Caco-2 (cell line): Measurements from ENCODE around the gene TRIM39. TPM values are rescaled to one million over a fixed set of nuclear protein-coding genes. Genes with fewer than 3 reads are reported as not detected.

Experiments used
- BruUV-seq: library from RNA; stranded (reverse); fragments of 400-500 nt; replicated peaks from 2 replicates; lab custom pipeline; 2021; lab: Mats Ljungman, UMichigan
- CTCF ChIA-PET: fragments of 300-600 bp; sonication (Branson Sonifier 250); formaldehyde crosslinking; loops from one replicate; lab custom pipeline; 2022; ENCODE audit warnings: antibody characterized with exemption; lab: Charles Lee
- POLR2A ChIA-PET: fragments of 300-600 bp; sonication (Branson Sonifier 250); formaldehyde crosslinking; loops from one replicate; lab custom pipeline; 2022; ENCODE audit warnings: antibody characterized with exemption; lab: Charles Lee
- DNase-seq, 2 experiments: peaks; one replicate each; pipeline versions ENCODE4 v3.0.0 to v3.0.0-alpha.2; 2020 to 2022
- H3K27me3 ChIP-seq: replicated peaks from 2 replicates; pipeline ENCODE4 v1.6.0; 2011; ENCODE audit warnings: low read length; ENCODE audit not compliant: control insufficient read depth, insufficient read depth
- H3K36me3 ChIP-seq: 2 replicates; pipeline ENCODE4 v1.5.1; 2011; ENCODE audit warnings: low read length; ENCODE audit not compliant: control insufficient read depth, insufficient read depth
- H3K4me1 ChIP-seq: fragments of 250-450 bp; sonication (Bioruptor Pico); 2 replicates; pipeline ENCODE4 v1.5.1; 2020; ENCODE audit warnings: mild to moderate bottlenecking
- H3K4me3 ChIP-seq: 2 replicates; pipeline ENCODE4 v1.5.1; 2011; ENCODE audit warnings: low read depth, mild to moderate bottlenecking, control low read depth, low read length
- H3K9me3 ChIP-seq: fragments of 250-450 bp; sonication (Bioruptor Pico); 2 replicates; pipeline ENCODE4 v1.5.1; 2020; ENCODE audit warnings: mild to moderate bottlenecking, moderate library complexity
- H3K27ac Mint-ChIP-seq: one replicate; pipeline ENCODE4 v1.8.0; 2022; ENCODE audit warnings: mixed read lengths; ENCODE audit not compliant: unreplicated experiment
- H3K27me3 Mint-ChIP-seq: one replicate; pipeline ENCODE4 v1.8.0; 2022; ENCODE audit warnings: mixed read lengths; ENCODE audit not compliant: insufficient read depth, unreplicated experiment
- H3K36me3 Mint-ChIP-seq: one replicate; pipeline ENCODE4 v1.8.0; 2022; ENCODE audit warnings: mild to moderate bottlenecking, mixed read lengths; ENCODE audit not compliant: insufficient read depth, unreplicated experiment
- H3K4me1 Mint-ChIP-seq: one replicate; pipeline ENCODE4 v1.8.0; 2022; ENCODE audit warnings: low read depth, mixed read lengths; ENCODE audit not compliant: unreplicated experiment
- H3K4me3 Mint-ChIP-seq: one replicate; pipeline ENCODE4 v1.8.0; 2022; ENCODE audit warnings: mild to moderate bottlenecking, moderate library complexity, mixed read lengths; ENCODE audit not compliant: unreplicated experiment
- H3K9me3 Mint-ChIP-seq: one replicate; pipeline ENCODE4 v1.8.0; 2022; ENCODE audit warnings: mixed read lengths; ENCODE audit not compliant: unreplicated experiment
- CTCF ChIP-seq, 2 experiments: fragments of 200-600 bp in 1 of 2; IDR thresholded peaks; 1 replicate in 1 of 2; 2 replicates in 1 of 2; pipeline versions ENCODE4 v1.5.1 to v1.8.0; 2011 to 2022; ENCODE audit warnings: antibody characterized with exemption in 1 of 2, control low read depth in 1 of 2, inconsistent platforms in 1 of 2, low read depth in 1 of 2, low read length in 1 of 2, mild to moderate bottlenecking in 1 of 2, moderate library complexity in 1 of 2; ENCODE audit not compliant: insufficient read depth in 1 of 2, severe bottlenecking in 1 of 2, unreplicated experiment in 1 of 2
- intact Hi-C: fragments of 100-400 bp; cut with micrococcal nuclease; formaldehyde crosslinking; loops from one replicate; pipeline ENCODE4 v1.10.0; 2022; ENCODE audit not compliant: unreplicated experiment
- total RNA-seq: library from RNA; stranded (reverse); gene quantifications from 2 replicates; pipeline ENCODE4 v1.2.3, GENCODE V29; 2022

The TRIM39 gene
- total RNA-seq, 1 experiment from 2014 or later = 14.5 TPM

GRCh38 chr6:30357678-30358540 lies 31.2 kb downstream of the TRIM39 start:
- no peaks in the 10 kb centered on the region; the same call in 1 of the 2 replicates for H3K27me3 ChIP-seq
- H3K4me3 ChIP-seq = no peak overlapping the region
- no peak overlapping the region for H3K4me3 Mint-ChIP-seq
- peak; percentile 40 to 49 for DNase-seq
- peaks cover 22% of the 10 kb centered on the region for H3K27me3 Mint-ChIP-seq
- H3K36me3 ChIP-seq = no peaks in the 10 kb centered on the region
- no peaks in the 10 kb centered on the region for H3K4me1 Mint-ChIP-seq
- intact Hi-C loops = loop anchor here (2.0 to 5.0 kb wide), 2 partner anchors 39 to 121 kb away; no protein-coding TSS in a partner anchor
- no peaks in the 10 kb centered on the region for H3K4me1 ChIP-seq
- H3K9me3 ChIP-seq = no peaks in the 10 kb centered on the region
- CTCF ChIA-PET = interaction anchor here (1.0 to 1.4 kb wide), 2 partner anchors 40 to 96 kb away, joined by 4 to 5 read pairs; no protein-coding TSS in a partner anchor
- POLR2A ChIA-PET = no interaction called here
- H3K36me3 Mint-ChIP-seq = no peaks in the 10 kb centered on the region
- TF ChIP-seq CTCF (IDR thresholded peaks at IDR 0.05; ENCODE audit: insufficient read depth in 1 of 2, low read depth in 1 of 2, low read length in 1 of 2, severe bottlenecking in 1 of 2, unreplicated experiment in 1 of 2) = peak; percentile 65 to 69
- BruUV-seq = no TSS peak
- no peaks in the 10 kb centered on the region for H3K9me3 Mint-ChIP-seq
- H3K27ac Mint-ChIP-seq = no peak overlapping the region

- no peaks in the 10 kb centered on the region for H3K9me3 ChIP-seq
- no peaks in the 10 kb centered on the region for H3K36me3 Mint-ChIP-seq
- H3K4me1 ChIP-seq = no peaks in the 10 kb centered on the region
- intact Hi-C loops = loop anchor here (5.0 kb wide), 1 partner anchor 122 kb away; no protein-coding TSS in a partner anchor
- no peak overlapping the region for H3K4me3 Mint-ChIP-seq
- ChIA-PET POLR2A (no interaction called here), CTCF (interaction anchor here (1.0 to 1.4 kb wide), 2 partner anchors 39 to 94 kb away, joined by 4 to 5 read pairs; no protein-coding TSS in a partner anchor)
- no peaks in the 10 kb centered on the region for H3K36me3 ChIP-seq
- no peaks in the 10 kb centered on the region for H3K4me1 Mint-ChIP-seq
- no peaks in the 10 kb centered on the region; the same call in 1 of the 2 replicates for H3K27me3 ChIP-seq
- no peak overlapping the region for H3K4me3 ChIP-seq
- no peak overlapping the region for H3K27ac Mint-ChIP-seq
- BruUV-seq = no TSS peak
- DNase-seq = no peak
- H3K9me3 Mint-ChIP-seq = no peaks in the 10 kb centered on the region
- peaks cover 22% of the 10 kb centered on the region for H3K27me3 Mint-ChIP-seq
- no peak for TF ChIP-seq CTCF (IDR thresholded peaks at IDR 0.05; ENCODE audit: insufficient read depth in 1 of 2, low read depth in 1 of 2, low read length in 1 of 2, severe bottlenecking in 1 of 2, unreplicated experiment in 1 of 2)
These were observed 32.5 kb downstream of the TRIM39 start for GRCh38 chr6:30359276-30359675.

GRCh38 chr6:30360139-30360538 lies 33.4 kb downstream of the TRIM39 start:
- Histone ChIP-seq H3K27me3 (no peaks in the 10 kb centered on the region; the same call in 1 of the 2 replicates), H3K9me3 (no peaks in the 10 kb centered on the region), H3K4me3 (no peak overlapping the region), H3K36me3 (no peaks in the 10 kb centered on the region), H3K4me1 (no peaks in the 10 kb centered on the region)
- CTCF ChIA-PET = interaction anchor here (1.3 kb wide), 1 partner anchor 93 kb away, joined by 3 read pairs; no protein-coding TSS in a partner anchor
- POLR2A ChIA-PET = no interaction called here
- DNase-seq = no peak
- no TSS peak for BruUV-seq
- H3K9me3 Mint-ChIP-seq = no peaks in the 10 kb centered on the region
- H3K4me1 Mint-ChIP-seq = no peaks in the 10 kb centered on the region
- intact Hi-C loops = no loop called here
- H3K27ac Mint-ChIP-seq = no peak overlapping the region
- no peaks in the 10 kb centered on the region for H3K36me3 Mint-ChIP-seq
- no peak for TF ChIP-seq CTCF (IDR thresholded peaks at IDR 0.05; ENCODE audit: insufficient read depth in 1 of 2, low read depth in 1 of 2, low read length in 1 of 2, severe bottlenecking in 1 of 2, unreplicated experiment in 1 of 2)
- H3K27me3 Mint-ChIP-seq = peaks cover 27% of the 10 kb centered on the region
- H3K4me3 Mint-ChIP-seq = no peak overlapping the region
